ENCODE data around the gene AIDA. TPM values are rescaled to one million over a fixed set of nuclear protein-coding genes. Genes with fewer than 3 reads are reported as not detected.

The AIDA gene
- total RNA-seq, 1 experiment from 2014 or later, result 92.8 TPM

GRCh38 chr1:222623458-222623857 lies 88.8 kb downstream of the AIDA start:
- Histone ChIP-seq H2AFZ (ENCODE audit: low read length) (no peak overlapping the region), H2BK120ac (ENCODE audit: low read depth, low read length, poor library complexity, severe bottlenecking) (no peak overlapping the region), H2BK5ac (ENCODE audit: insufficient read length, low read length) (no peak overlapping the region), H4K91ac (ENCODE audit: insufficient read length, low read depth, low read length) (no peak overlapping the region), H3K9me3 (ENCODE audit: control insufficient read depth, low read depth, low read length) (no peaks in the 10 kb centered on the region), H4K5ac (ENCODE audit: insufficient read length, low read depth, low read length) (no peak overlapping the region), H3T11ph (ENCODE audit: low read length) (no peak overlapping the region), H2BK12ac (ENCODE audit: insufficient read length, low read depth, low read length) (no peak overlapping the region), H3K4ac (ENCODE audit: low read depth, low read length) (no peak overlapping the region), H3K27me3 (ENCODE audit: insufficient read depth, low read length) (no peaks in the 10 kb centered on the region), H4K8ac (replicated peaks; ENCODE audit: insufficient read length, low read depth, low read length) (no peak overlapping the region), H3K4me1 (ENCODE audit: insufficient read depth, low read length) (no peaks in the 10 kb centered on the region), H3K9ac (ENCODE audit: extremely low read depth, insufficient read length, low read length) (no peak overlapping the region), H3K79me1 (ENCODE audit: insufficient read depth, low read depth, low read length, poor library complexity, severe bottlenecking) (no peaks in the 10 kb centered on the region), H3K56ac (ENCODE audit: insufficient read length, low read depth, low read length) (no peak overlapping the region), H3K14ac (ENCODE audit: insufficient read depth, low read length) (no peak overlapping the region), H2BK20ac (ENCODE audit: low read depth, low read length, poor library complexity, severe bottlenecking) (no peak overlapping the region), H3K4me2 (ENCODE audit: insufficient read depth, insufficient read length, low read length) (no peak overlapping the region), H3K23me2 (ENCODE audit: insufficient read length, low read depth, low read length, poor library complexity, severe bottlenecking) (peaks cover 6% of the 10 kb centered on the region), H2AK5ac (ENCODE audit: insufficient read length, low read length) (no peak overlapping the region), H3K79me2 (ENCODE audit: insufficient read depth, low read length) (peaks cover 3% of the 10 kb centered on the region; the same call in 1 of the 2 replicates), H3K23ac (ENCODE audit: insufficient read length, low read depth, low read length) (no peak overlapping the region), H3K18ac (ENCODE audit: insufficient read length, low read depth, low read length) (no peak overlapping the region), H3K27ac (ENCODE audit: insufficient read length, low read depth, low read length) (no peak overlapping the region), H4K20me1 (ENCODE audit: control insufficient read depth, insufficient read depth, insufficient read length) (no peaks in the 10 kb centered on the region), H2BK15ac (ENCODE audit: low read depth, low read length) (no peak overlapping the region)
- Mint-ChIP-seq H3K4me1 (peaks cover 6 to 10% of the 10 kb centered on the region in 2 experiments; a peak in 3 of 4 replicates), H3K27ac (no peak overlapping the region), H3K36me3 (ENCODE audit: insufficient read depth in 1 of 3, low read depth in 3 of 3) (peaks cover 26 to 59% (median 54%) of the 10 kb centered on the region in 3 experiments; a peak in 6 of 7 replicates), H3K9me3 (no peaks in the 10 kb centered on the region), H3K27me3 (ENCODE audit: low read depth) (no peaks in the 10 kb centered on the region), H3K4me3 (no peak overlapping the region)
- no peak for DNase-seq
- TF ChIP-seq CTCF (conservative IDR thresholded peaks at IDR 0.05), result no peak

Data from H9 (cell line).